Neural cell (in vitro differentiated cells): ENCODE measurements around the gene PLXNA4. TPM values are rescaled to one million over a fixed set of nuclear protein-coding genes. Genes with fewer than 3 reads are reported as not detected.

Source experiments
- H2AFZ ChIP-seq: fragments of 200-600, 300-800 bp; sonication (generic), shearing (Covaris generic); 2 replicates; pipeline ENCODE4 v1.6.0; 2014; ENCODE audit warnings: low read depth, mild to moderate bottlenecking, antibody characterized with exemption, low read length, moderate library complexity
- H3F3A ChIP-seq: fragments of 200-600 bp; shearing (Covaris generic); 2 replicates; pipeline ENCODE4 v1.6.1; 2016; ENCODE audit warnings: mild to moderate bottlenecking, moderate library complexity, mixed read lengths, antibody characterized with exemption, low read length; ENCODE audit not compliant: insufficient read depth, poor library complexity, severe bottlenecking
- H3K27ac ChIP-seq: fragments of 200-600, 300-800 bp; sonication (generic), shearing (Covaris generic); 2 replicates; pipeline ENCODE4 v1.5.1; 2014; ENCODE audit warnings: mild to moderate bottlenecking, low read length, moderate library complexity
- H3K27me3 ChIP-seq: fragments of 300-800, 200-600 bp; sonication (generic), shearing (Covaris generic); 2 replicates; pipeline ENCODE4 v1.6.0; 2014; ENCODE audit warnings: mild to moderate bottlenecking, low read depth, low read length, moderate library complexity; ENCODE audit not compliant: insufficient read depth
- H3K36me3 ChIP-seq: fragments of 300-800, 200-600 bp; sonication (generic), shearing (Covaris generic); 2 replicates; pipeline ENCODE4 v1.5.1; 2014; ENCODE audit warnings: mild to moderate bottlenecking, antibody characterized with exemption, low read length, moderate library complexity; ENCODE audit not compliant: insufficient read depth
- H3K4me2 ChIP-seq: fragments of 300-800, 200-600 bp; sonication (generic), shearing (Covaris generic); 2 replicates; pipeline ENCODE4 v1.6.0; 2014; ENCODE audit warnings: mild to moderate bottlenecking, low read length
- H3K4me3 ChIP-seq: fragments of 300-800, 200-600 bp; sonication (generic), shearing (Covaris generic); 2 replicates; pipeline ENCODE4 v1.5.1; 2014; ENCODE audit warnings: mild to moderate bottlenecking, low read length, moderate library complexity
- H3K79me2 ChIP-seq: fragments of 200-600 bp; shearing (Covaris generic); replicated peaks from 2 replicates; pipeline ENCODE4 v1.6.0; 2014; ENCODE audit warnings: mild to moderate bottlenecking, low read length, moderate library complexity; ENCODE audit not compliant: insufficient read depth
- H3K9ac ChIP-seq: fragments of 300-800, 200-600 bp; sonication (generic), shearing (Covaris generic); 2 replicates; pipeline ENCODE4 v1.6.1; 2016; ENCODE audit warnings: mild to moderate bottlenecking, low read length, mixed read lengths
- H3K9me2 ChIP-seq: fragments of 200-600 bp; shearing (Covaris generic); 2 replicates; pipeline ENCODE4 v1.6.1; 2016; ENCODE audit warnings: mild to moderate bottlenecking, low read length, mixed read lengths; ENCODE audit not compliant: insufficient read depth
- H3K9me3 ChIP-seq: fragments of 200-600, 300-800 bp; sonication (generic), shearing (Covaris generic); 2 replicates; pipeline ENCODE4 v1.6.1; 2016; ENCODE audit warnings: mild to moderate bottlenecking, mixed run types, low read length, moderate library complexity, mixed read lengths
- H4K20me1 ChIP-seq: fragments of 200-600 bp; shearing (Covaris generic); 2 replicates; pipeline ENCODE4 v1.6.1; 2016; ENCODE audit warnings: mild to moderate bottlenecking, mixed run types; ENCODE audit not compliant: insufficient read depth
- EP300 ChIP-seq: fragments of 450-650 bp; conservative IDR thresholded peaks from 2 replicates; pipeline ENCODE4 v1.6.1; 2014; ENCODE audit warnings: antibody characterized with exemption, mild to moderate bottlenecking, moderate library complexity; ENCODE audit not compliant: poor library complexity, severe bottlenecking
- EZH2 ChIP-seq: fragments of 200-600, 300-800 bp; shearing (Covaris generic), sonication (generic); IDR thresholded peaks from 2 replicates; pipeline ENCODE4 v1.6.1; 2014; ENCODE audit warnings: antibody characterized with exemption, low read length, borderline replicate concordance, mild to moderate bottlenecking; ENCODE audit not compliant: insufficient read depth, poor library complexity, severe bottlenecking
- MXI1 ChIP-seq: fragments of 450-650 bp; conservative IDR thresholded peaks from 2 replicates; pipeline ENCODE4 v1.6.1; 2014; ENCODE audit warnings: antibody characterized with exemption, mild to moderate bottlenecking; ENCODE audit not compliant: poor library complexity, severe bottlenecking
- POLR2AphosphoS5 ChIP-seq: IDR thresholded peaks from 2 replicates; pipeline ENCODE4 v1.6.1; 2012
- RAD21 ChIP-seq: fragments of 450-650 bp; conservative IDR thresholded peaks from 2 replicates; pipeline ENCODE4 v1.6.1; 2014; ENCODE audit warnings: antibody characterized with exemption, mild to moderate bottlenecking, moderate library complexity
- SMC3 ChIP-seq: fragments of 450-650 bp; conservative IDR thresholded peaks from 2 replicates; pipeline ENCODE4 v1.6.1; 2014; ENCODE audit warnings: antibody characterized with exemption, mild to moderate bottlenecking, moderate library complexity; ENCODE audit not compliant: poor library complexity
- TAF1 ChIP-seq: IDR thresholded peaks from 2 replicates; pipeline ENCODE4 v1.6.1; 2012; ENCODE audit warnings: low read depth
- polyA plus RNA-seq: library from polyadenylated mRNA; depleted of rRNA; stranded (reverse); fragments of >200 nt; gene quantifications from 2 replicates; pipeline ENCODE4 v1.2.3, GENCODE V29; 2014
- TF ChIP-seq, protein P1 (sequence below): fragments of 450-650 bp; IDR thresholded peaks from 2 replicates; pipeline ENCODE4 v1.5.1; 2014; ENCODE audit warnings: antibody characterized with exemption, mild to moderate bottlenecking, moderate library complexity; ENCODE audit not compliant: poor library complexity, severe bottlenecking
- TF ChIP-seq, protein P2 (sequence below): IDR thresholded peaks from 2 replicates; pipeline ENCODE4 v1.6.1; 2012; ENCODE audit warnings: borderline replicate concordance

PLXNA4 gene
- polyA plus RNA-seq, 1 donor from 2014 or later: 7.2 TPM

DNA sequence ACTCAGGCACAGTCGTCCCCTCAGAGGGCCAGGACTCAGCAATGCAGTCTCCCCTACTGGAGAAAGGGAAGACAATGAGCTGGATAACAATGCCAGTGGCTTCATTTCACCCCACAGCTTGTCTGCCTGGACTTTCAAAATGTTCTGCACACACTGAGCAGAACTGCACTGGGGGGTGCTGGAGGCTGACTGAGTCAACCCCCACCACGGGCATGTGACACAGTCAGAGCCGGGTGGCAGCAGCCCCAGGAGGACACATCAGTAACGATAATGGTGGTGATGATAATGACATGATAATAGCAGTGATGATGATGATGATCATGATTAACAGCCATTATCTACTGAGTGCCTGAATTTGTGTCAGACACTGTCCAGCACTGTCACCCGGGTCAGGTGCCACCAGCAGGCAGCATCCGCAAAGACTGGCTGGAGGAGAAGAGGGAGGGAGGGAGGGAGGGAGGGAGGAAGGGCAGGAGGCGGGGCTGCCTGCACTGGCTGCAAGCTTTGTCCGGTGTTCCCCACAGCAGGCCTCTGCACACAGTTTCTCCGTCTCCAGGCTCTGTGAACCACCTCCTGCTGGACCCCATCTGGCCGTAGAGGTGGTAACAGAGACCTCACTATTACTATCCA lies 67.4 kb downstream of the PLXNA4 start:
- Histone ChIP-seq H3K9ac (no peak overlapping the region), H3K9me2 (no peaks in the 10 kb centered on the region), H3K36me3 (no peaks in the 10 kb centered on the region), H4K20me1 (no peaks in the 10 kb centered on the region), H3K27ac (no peak overlapping the region), H3K9me3 (no peaks in the 10 kb centered on the region), H2AFZ (no peak overlapping the region), H3F3A (no peaks in the 10 kb centered on the region), H3K27me3 (no peaks in the 10 kb centered on the region), H3K79me2 (no peaks in the 10 kb centered on the region), H3K4me2 (no peak overlapping the region), H3K4me3 (no peak overlapping the region)
- TF ChIP-seq TAF1 (no peak), RAD21 (no peak), EZH2 (no peak), SMC3 (no peak), EP300 (no peak), POLR2AphosphoS5 (no peak), MXI1 (no peak)
- TF ChIP-seq, protein P1, sequence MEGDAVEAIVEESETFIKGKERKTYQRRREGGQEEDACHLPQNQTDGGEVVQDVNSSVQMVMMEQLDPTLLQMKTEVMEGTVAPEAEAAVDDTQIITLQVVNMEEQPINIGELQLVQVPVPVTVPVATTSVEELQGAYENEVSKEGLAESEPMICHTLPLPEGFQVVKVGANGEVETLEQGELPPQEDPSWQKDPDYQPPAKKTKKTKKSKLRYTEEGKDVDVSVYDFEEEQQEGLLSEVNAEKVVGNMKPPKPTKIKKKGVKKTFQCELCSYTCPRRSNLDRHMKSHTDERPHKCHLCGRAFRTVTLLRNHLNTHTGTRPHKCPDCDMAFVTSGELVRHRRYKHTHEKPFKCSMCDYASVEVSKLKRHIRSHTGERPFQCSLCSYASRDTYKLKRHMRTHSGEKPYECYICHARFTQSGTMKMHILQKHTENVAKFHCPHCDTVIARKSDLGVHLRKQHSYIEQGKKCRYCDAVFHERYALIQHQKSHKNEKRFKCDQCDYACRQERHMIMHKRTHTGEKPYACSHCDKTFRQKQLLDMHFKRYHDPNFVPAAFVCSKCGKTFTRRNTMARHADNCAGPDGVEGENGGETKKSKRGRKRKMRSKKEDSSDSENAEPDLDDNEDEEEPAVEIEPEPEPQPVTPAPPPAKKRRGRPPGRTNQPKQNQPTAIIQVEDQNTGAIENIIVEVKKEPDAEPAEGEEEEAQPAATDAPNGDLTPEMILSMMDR: no peak
- TF ChIP-seq, protein P2, sequence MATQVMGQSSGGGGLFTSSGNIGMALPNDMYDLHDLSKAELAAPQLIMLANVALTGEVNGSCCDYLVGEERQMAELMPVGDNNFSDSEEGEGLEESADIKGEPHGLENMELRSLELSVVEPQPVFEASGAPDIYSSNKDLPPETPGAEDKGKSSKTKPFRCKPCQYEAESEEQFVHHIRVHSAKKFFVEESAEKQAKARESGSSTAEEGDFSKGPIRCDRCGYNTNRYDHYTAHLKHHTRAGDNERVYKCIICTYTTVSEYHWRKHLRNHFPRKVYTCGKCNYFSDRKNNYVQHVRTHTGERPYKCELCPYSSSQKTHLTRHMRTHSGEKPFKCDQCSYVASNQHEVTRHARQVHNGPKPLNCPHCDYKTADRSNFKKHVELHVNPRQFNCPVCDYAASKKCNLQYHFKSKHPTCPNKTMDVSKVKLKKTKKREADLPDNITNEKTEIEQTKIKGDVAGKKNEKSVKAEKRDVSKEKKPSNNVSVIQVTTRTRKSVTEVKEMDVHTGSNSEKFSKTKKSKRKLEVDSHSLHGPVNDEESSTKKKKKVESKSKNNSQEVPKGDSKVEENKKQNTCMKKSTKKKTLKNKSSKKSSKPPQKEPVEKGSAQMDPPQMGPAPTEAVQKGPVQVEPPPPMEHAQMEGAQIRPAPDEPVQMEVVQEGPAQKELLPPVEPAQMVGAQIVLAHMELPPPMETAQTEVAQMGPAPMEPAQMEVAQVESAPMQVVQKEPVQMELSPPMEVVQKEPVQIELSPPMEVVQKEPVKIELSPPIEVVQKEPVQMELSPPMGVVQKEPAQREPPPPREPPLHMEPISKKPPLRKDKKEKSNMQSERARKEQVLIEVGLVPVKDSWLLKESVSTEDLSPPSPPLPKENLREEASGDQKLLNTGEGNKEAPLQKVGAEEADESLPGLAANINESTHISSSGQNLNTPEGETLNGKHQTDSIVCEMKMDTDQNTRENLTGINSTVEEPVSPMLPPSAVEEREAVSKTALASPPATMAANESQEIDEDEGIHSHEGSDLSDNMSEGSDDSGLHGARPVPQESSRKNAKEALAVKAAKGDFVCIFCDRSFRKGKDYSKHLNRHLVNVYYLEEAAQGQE: no peak

DNA sequence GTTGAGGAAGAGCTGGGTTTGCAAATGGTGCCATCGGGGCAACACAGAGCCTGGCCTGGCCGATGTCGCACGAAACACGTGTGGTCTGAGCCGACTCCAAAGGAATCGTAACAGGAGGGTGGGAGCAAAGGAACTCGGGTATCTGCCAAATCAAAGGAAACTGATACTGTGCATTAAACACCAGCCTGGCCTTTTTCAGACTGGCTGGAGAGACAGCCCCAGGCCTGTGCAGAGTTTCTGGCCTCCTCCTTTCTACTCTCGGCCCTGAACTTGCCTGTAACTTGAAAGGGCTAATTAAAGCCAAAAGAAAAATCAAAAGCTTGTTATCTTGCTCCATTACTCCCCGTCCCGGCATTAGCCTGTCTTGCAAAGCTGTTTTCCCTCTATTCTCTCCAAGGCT lies 71.4 kb downstream of the PLXNA4 start:
- Histone ChIP-seq H3K36me3 (no peaks in the 10 kb centered on the region), H3K27ac (no peak overlapping the region), H3K4me2 (no peak overlapping the region), H3K27me3 (no peaks in the 10 kb centered on the region), H3K9me3 (no peaks in the 10 kb centered on the region), H3K79me2 (no peaks in the 10 kb centered on the region), H3K4me3 (no peak overlapping the region), H4K20me1 (no peaks in the 10 kb centered on the region), H3F3A (no peaks in the 10 kb centered on the region), H3K9ac (no peak overlapping the region), H3K9me2 (no peaks in the 10 kb centered on the region), H2AFZ (no peak overlapping the region)
- TF ChIP-seq, protein P1: no peak
- no peak for TF ChIP-seq EZH2
- TF ChIP-seq RAD21: no peak
- TF ChIP-seq EP300: no peak
- TF ChIP-seq, protein P2: no peak
- no peak for TF ChIP-seq MXI1
- no peak for TF ChIP-seq SMC3
- TF ChIP-seq POLR2AphosphoS5: no peak
- TF ChIP-seq TAF1: no peak
